HCT116 (cell line): ENCODE data around the gene EDA2R. TPM values are rescaled to one million over a fixed set of nuclear protein-coding genes. Genes with fewer than 3 reads are reported as not detected.

ENCODE experiments used
- ATAC-seq: fragments of 200-7000 bp; cut with Tn5 transposase; 2 replicates; pipeline ENCODE4 v1.9.1; 2020; ENCODE audit warnings: mild to moderate bottlenecking, moderate library complexity
- BruUV-seq: library from RNA; stranded (reverse); fragments of 400-500 nt; replicated peaks from 2 replicates; lab custom pipeline; 2021; lab: Mats Ljungman, UMichigan
- CTCF ChIA-PET: fragments of 300-600 bp; sonication (Branson Sonifier 250); formaldehyde crosslinking; loops from one replicate; lab custom pipeline; 2021; ENCODE audit warnings: antibody characterized with exemption; lab: Charles Lee
- POLR2A ChIA-PET: fragments of 300-600, 350-600 bp; sonication (Branson Sonifier 250); formaldehyde crosslinking; loops from one replicate; lab custom pipeline; 2021; ENCODE audit warnings: antibody characterized with exemption; lab: Charles Lee
- RAD21 ChIA-PET, 2 experiments: fragments of 300-600 bp; sonication (Branson Sonifier 250); formaldehyde crosslinking; loops; one replicate each; lab custom pipeline; 2023; ENCODE audit warnings: low total read pairs in 2 of 2; ENCODE audit not compliant: uncharacterized antibody in 2 of 2, unreplicated experiment in 2 of 2, low non-redundant PET in 1 of 2; lab: Charles Lee
- DNase-seq: peaks from one replicate; pipeline ENCODE4 v3.0.0-alpha.2; 2010; ENCODE audit warnings: low read depth, low spot score
- H2AFZ ChIP-seq: fragments of 200-600 bp; shearing (Covaris generic), sonication (generic); 2 replicates; pipeline ENCODE4 v1.6.1; 2017; ENCODE audit warnings: low read depth, mixed run types, mixed read lengths, antibody characterized with exemption, low read length; ENCODE audit not compliant: poor library complexity, severe bottlenecking
- H3K27ac ChIP-seq: 2 replicates; pipeline ENCODE4 v1.5.1; 2012; ENCODE audit warnings: low read depth, low read length
- H3K27me3 ChIP-seq: fragments of 200-600 bp; sonication (generic); 2 replicates; pipeline ENCODE4 v1.6.1; 2016; ENCODE audit warnings: mixed run types, low read length, mixed read lengths; ENCODE audit not compliant: insufficient read depth
- H3K36me3 ChIP-seq, 2 experiments: fragments of 200-500 bp in 1 of 2; fragments of 200-600 bp in 1 of 2; sonication (Bioruptor generic) in 1 of 2; sonication (generic) in 1 of 2; 2 replicates each; pipeline versions ENCODE4 v1.5.1 to v1.6.1; 2014 to 2016; ENCODE audit warnings: low read length in 2 of 2, inconsistent platforms in 1 of 2, mixed read lengths in 1 of 2, mixed run types in 1 of 2; ENCODE audit not compliant: insufficient read depth in 2 of 2, control insufficient read depth in 1 of 2
- H3K4me1 ChIP-seq, 2 experiments: fragments of 200-600 bp in 1 of 2; sonication (generic) in 1 of 2; 2 replicates each; pipeline versions ENCODE4 v1.5.1 to v1.6.1; 2012 to 2017; ENCODE audit warnings: low read length in 2 of 2, inconsistent platforms in 1 of 2, mild to moderate bottlenecking in 1 of 2, mixed read lengths in 1 of 2, mixed run types in 1 of 2, moderate library complexity in 1 of 2; ENCODE audit not compliant: insufficient read depth in 2 of 2, control insufficient read depth in 1 of 2
- H3K4me2 ChIP-seq: fragments of 200-600 bp; sonication (generic); 2 replicates; pipeline ENCODE4 v1.6.1; 2017; ENCODE audit warnings: mixed run types, low read length, mixed read lengths
- H3K4me3 ChIP-seq, 2 experiments: fragments of 200-600 bp in 1 of 2; sonication (generic) in 1 of 2; replicated peaks in 1 of 2; 2 replicates each; pipeline ENCODE4 v1.5.1; 2011 to 2016; ENCODE audit warnings: low read length in 2 of 2, control low read depth in 1 of 2, low read depth in 1 of 2, mild to moderate bottlenecking in 1 of 2, mixed read lengths in 1 of 2, mixed run types in 1 of 2
- H3K79me2 ChIP-seq: fragments of 200-600 bp; sonication (generic); 2 replicates; pipeline ENCODE4 v1.6.1; 2017; ENCODE audit warnings: mild to moderate bottlenecking, mixed run types, low read length, moderate library complexity, mixed read lengths; ENCODE audit not compliant: insufficient read depth
- H3K9ac ChIP-seq: fragments of 200-600 bp; sonication (generic); 2 replicates; pipeline ENCODE4 v1.6.1; 2016; ENCODE audit warnings: low read length, mixed read lengths
- H3K9me2 ChIP-seq: fragments of 200-600 bp; sonication (generic), shearing (Covaris generic); 2 replicates; pipeline ENCODE4 v1.6.1; 2017; ENCODE audit warnings: mixed run types, mild to moderate bottlenecking, moderate library complexity; ENCODE audit not compliant: insufficient read depth
- H3K9me3 ChIP-seq, 2 experiments: fragments of 200-500 bp in 1 of 2; fragments of 200-600 bp in 1 of 2; sonication (Bioruptor generic) in 1 of 2; sonication (generic) in 1 of 2; 2 replicates each; pipeline ENCODE4 v1.6.1; 2014 to 2017; ENCODE audit warnings: low read length in 2 of 2, mixed read lengths in 2 of 2, inconsistent platforms in 1 of 2, low read depth in 1 of 2, mild to moderate bottlenecking in 1 of 2, mixed run types in 1 of 2, moderate library complexity in 1 of 2; ENCODE audit not compliant: control insufficient read depth in 1 of 2, insufficient read depth in 1 of 2
- H4K20me1 ChIP-seq: fragments of 200-600 bp; sonication (generic), shearing (Covaris generic); 2 replicates; pipeline ENCODE4 v1.6.1; 2017; ENCODE audit warnings: mixed run types, mild to moderate bottlenecking, moderate library complexity; ENCODE audit not compliant: insufficient read depth
- ATF3 ChIP-seq: IDR thresholded peaks from 2 replicates; pipeline ENCODE4 v1.6.1; 2012
- ELF1 ChIP-seq: IDR thresholded peaks from 2 replicates; pipeline ENCODE4 v1.6.1; 2012; ENCODE audit warnings: low read depth, borderline replicate concordance
- EZH2 ChIP-seq: fragments of 200-600 bp; sonication (generic); IDR thresholded peaks from 2 replicates; pipeline ENCODE4 v1.6.1; 2017; ENCODE audit warnings: antibody characterized with exemption, mixed run types
- MAX ChIP-seq: IDR thresholded peaks from 2 replicates; pipeline ENCODE4 v1.6.1; 2012
- RAD21 ChIP-seq: IDR thresholded peaks from 2 replicates; pipeline ENCODE4 v1.6.1; 2012; ENCODE audit warnings: low read depth, mild to moderate bottlenecking
- SP1 ChIP-seq: IDR thresholded peaks from 2 replicates; pipeline ENCODE4 v1.6.1; 2012; ENCODE audit warnings: low read depth
- SRF ChIP-seq: IDR thresholded peaks from 2 replicates; pipeline ENCODE4 v1.6.1; 2012; ENCODE audit warnings: low read depth
- YY1 ChIP-seq: IDR thresholded peaks from 2 replicates; pipeline ENCODE4 v1.6.1; 2011; ENCODE audit warnings: low read length, low read depth, moderate library complexity, mild to moderate bottlenecking; ENCODE audit not compliant: insufficient replicate concordance; ENCODE audit errors: extremely low read depth
- ZBTB33 ChIP-seq: IDR thresholded peaks from 2 replicates; pipeline ENCODE4 v1.6.1; 2011; ENCODE audit warnings: mild to moderate bottlenecking, low read length, moderate library complexity; ENCODE audit not compliant: insufficient replicate concordance; ENCODE audit errors: extremely low read depth
- intact Hi-C: fragments of 100-400 bp; cut with micrococcal nuclease; formaldehyde crosslinking; loops from 2 replicates; pipeline ENCODE4 v1.10.0; 2022
- total RNA-seq: library from RNA; stranded (reverse); gene quantifications from one replicate; pipeline ENCODE4 v1.2.1, GENCODE V29; 2021; ENCODE audit not compliant: unreplicated experiment
- TF ChIP-seq, protein P1 (sequence below): IDR thresholded peaks from 2 replicates; pipeline ENCODE4 v1.6.1; 2012; ENCODE audit warnings: low read depth

Gene EDA2R
- total RNA-seq, 1 experiment from 2014 or later = not detected

GRCh38 chrX:66622209-66622608 is 16.7 kb downstream of the EDA2R start (continued):
- TF ChIP-seq, protein P1, sequence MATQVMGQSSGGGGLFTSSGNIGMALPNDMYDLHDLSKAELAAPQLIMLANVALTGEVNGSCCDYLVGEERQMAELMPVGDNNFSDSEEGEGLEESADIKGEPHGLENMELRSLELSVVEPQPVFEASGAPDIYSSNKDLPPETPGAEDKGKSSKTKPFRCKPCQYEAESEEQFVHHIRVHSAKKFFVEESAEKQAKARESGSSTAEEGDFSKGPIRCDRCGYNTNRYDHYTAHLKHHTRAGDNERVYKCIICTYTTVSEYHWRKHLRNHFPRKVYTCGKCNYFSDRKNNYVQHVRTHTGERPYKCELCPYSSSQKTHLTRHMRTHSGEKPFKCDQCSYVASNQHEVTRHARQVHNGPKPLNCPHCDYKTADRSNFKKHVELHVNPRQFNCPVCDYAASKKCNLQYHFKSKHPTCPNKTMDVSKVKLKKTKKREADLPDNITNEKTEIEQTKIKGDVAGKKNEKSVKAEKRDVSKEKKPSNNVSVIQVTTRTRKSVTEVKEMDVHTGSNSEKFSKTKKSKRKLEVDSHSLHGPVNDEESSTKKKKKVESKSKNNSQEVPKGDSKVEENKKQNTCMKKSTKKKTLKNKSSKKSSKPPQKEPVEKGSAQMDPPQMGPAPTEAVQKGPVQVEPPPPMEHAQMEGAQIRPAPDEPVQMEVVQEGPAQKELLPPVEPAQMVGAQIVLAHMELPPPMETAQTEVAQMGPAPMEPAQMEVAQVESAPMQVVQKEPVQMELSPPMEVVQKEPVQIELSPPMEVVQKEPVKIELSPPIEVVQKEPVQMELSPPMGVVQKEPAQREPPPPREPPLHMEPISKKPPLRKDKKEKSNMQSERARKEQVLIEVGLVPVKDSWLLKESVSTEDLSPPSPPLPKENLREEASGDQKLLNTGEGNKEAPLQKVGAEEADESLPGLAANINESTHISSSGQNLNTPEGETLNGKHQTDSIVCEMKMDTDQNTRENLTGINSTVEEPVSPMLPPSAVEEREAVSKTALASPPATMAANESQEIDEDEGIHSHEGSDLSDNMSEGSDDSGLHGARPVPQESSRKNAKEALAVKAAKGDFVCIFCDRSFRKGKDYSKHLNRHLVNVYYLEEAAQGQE = no peak
- TF ChIP-seq SP1 (no peak), YY1 (no peak), MAX (no peak), SRF (no peak), ATF3 (no peak), ZBTB33 (no peak), ELF1 (no peak)

DNA sequence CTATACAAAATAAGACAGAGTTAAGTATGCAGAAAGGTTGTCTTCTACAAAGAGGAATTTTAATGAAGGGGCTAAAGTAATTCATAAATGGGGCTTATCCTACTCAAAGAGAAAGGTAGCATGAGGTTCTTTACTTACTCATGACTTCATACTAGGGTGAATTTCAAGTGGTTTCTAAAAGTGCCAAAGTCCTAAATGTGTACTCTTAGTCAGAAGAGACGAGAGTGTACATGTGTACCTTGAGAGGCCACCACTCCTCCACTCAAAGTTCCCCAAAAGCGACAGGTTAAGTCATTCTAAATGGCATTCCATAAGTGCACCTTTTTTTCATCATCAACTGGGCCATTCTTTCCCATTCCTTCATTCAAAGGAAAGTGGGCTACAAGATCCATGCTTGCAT is 21.9 kb downstream of the EDA2R start:
- RAD21 ChIA-PET = no interaction called here
- Histone ChIP-seq H3K27me3 (no peaks in the 10 kb centered on the region), H3K27ac (no peak overlapping the region), H3K4me2 (no peak overlapping the region), H2AFZ (no peak overlapping the region), H3K36me3 (no peaks in the 10 kb centered on the region), H3K9me3 (no peaks in the 10 kb centered on the region), H3K79me2 (no peaks in the 10 kb centered on the region), H3K9ac (no peak overlapping the region), H3K4me3 (no peak overlapping the region), H3K9me2 (no peaks in the 10 kb centered on the region), H4K20me1 (no peaks in the 10 kb centered on the region), H3K4me1 (no peaks in the 10 kb centered on the region)
- no TSS peak for BruUV-seq
- POLR2A ChIA-PET = no interaction called here
- intact Hi-C loops = no loop called here
- DNase-seq (no peak), ATAC-seq (no peak)
- CTCF ChIA-PET = no interaction called here
- TF ChIP-seq RAD21 (no peak), EZH2 (no peak), ZBTB33 (no peak), ELF1 (no peak)
- TF ChIP-seq, protein P1 = no peak
